Keratinocyte (primary cell): ENCODE results near the gene TIPRL. TPM values are rescaled to one million over a fixed set of nuclear protein-coding genes. Genes with fewer than 3 reads are reported as not detected.

Experiments used
- DNase-seq: peaks from one replicate; pipeline ENCODE4 v3.0.0-alpha.2; 2011; ENCODE audit warnings: low read depth, missing footprints, low spot score
- FAIRE-seq: peaks from 2 replicates; lab custom pipeline; 2011; peaks lifted over from hg19 to GRCh38; lab: Jason Lieb, UNC
- H2AFZ ChIP-seq: 2 replicates; pipeline ENCODE4 v1.6.0; 2012; ENCODE audit warnings: low read length, control low read depth, inconsistent platforms; ENCODE audit not compliant: control insufficient read depth
- H3K27ac ChIP-seq: 2 replicates; pipeline ENCODE4 v1.5.1; 2011; ENCODE audit warnings: low read length; ENCODE audit not compliant: control insufficient read depth, insufficient read depth
- H3K27me3 ChIP-seq: 3 replicates; pipeline ENCODE4 v1.6.0; 2011; ENCODE audit warnings: low read length; ENCODE audit not compliant: control insufficient read depth, insufficient read depth; ENCODE audit errors: extremely low read depth
- H3K36me3 ChIP-seq, 2 experiments: 2 replicates in 1 of 2; 3 replicates in 1 of 2; pipeline ENCODE4 v1.5.1; 2011; ENCODE audit warnings: low read length in 2 of 2, mild to moderate bottlenecking in 1 of 2; ENCODE audit not compliant: control insufficient read depth in 2 of 2, insufficient read depth in 2 of 2; ENCODE audit errors: extremely low read depth in 1 of 2
- H3K4me1 ChIP-seq: 3 replicates; pipeline ENCODE4 v1.5.1; 2011; ENCODE audit warnings: low read length; ENCODE audit not compliant: control insufficient read depth, insufficient read depth; ENCODE audit errors: extremely low read depth
- H3K4me2 ChIP-seq: 3 replicates; pipeline ENCODE4 v1.6.0; 2011; ENCODE audit warnings: low read depth, low read length; ENCODE audit not compliant: control insufficient read depth, insufficient read depth; ENCODE audit errors: extremely low read depth
- H3K4me3 ChIP-seq, 3 experiments: fragments of 200-600 bp in 1 of 3; sonication (generic) in 1 of 3; 2 replicates in 2 of 3; 3 replicates in 1 of 3; pipeline ENCODE4 v1.5.1; 2011 to 2016; ENCODE audit warnings: low read length in 3 of 3, mild to moderate bottlenecking in 3 of 3, control low read depth in 2 of 3, inconsistent platforms in 1 of 3, low read depth in 1 of 3, mixed read lengths in 1 of 3, mixed run types in 1 of 3, moderate library complexity in 1 of 3; ENCODE audit not compliant: control insufficient read depth in 2 of 3, insufficient read depth in 2 of 3; ENCODE audit errors: extremely low read depth in 1 of 3
- H3K79me2 ChIP-seq: 2 replicates; pipeline ENCODE4 v1.6.0; 2012; ENCODE audit warnings: low read length; ENCODE audit not compliant: control insufficient read depth, insufficient read depth
- H3K9ac ChIP-seq: 3 replicates; pipeline ENCODE4 v1.6.0; 2011; ENCODE audit warnings: low read length; ENCODE audit not compliant: control insufficient read depth, insufficient read depth; ENCODE audit errors: extremely low read depth
- H3K9me1 ChIP-seq: 3 replicates; pipeline ENCODE4 v1.6.0; 2011; ENCODE audit warnings: low read length; ENCODE audit not compliant: control insufficient read depth, insufficient read depth; ENCODE audit errors: extremely low read depth
- H3K9me3 ChIP-seq: 2 replicates; pipeline ENCODE4 v1.5.1; 2012; ENCODE audit warnings: low read depth, low read length; ENCODE audit not compliant: control insufficient read depth
- H4K20me1 ChIP-seq: 3 replicates; pipeline ENCODE4 v1.6.0; 2011; ENCODE audit warnings: low read length; ENCODE audit not compliant: control insufficient read depth, insufficient read depth; ENCODE audit errors: extremely low read depth
- CTCF ChIP-seq, 3 experiments: IDR thresholded peaks in 1 of 3; conservative IDR thresholded peaks in 1 of 3; optimal IDR thresholded peaks in 1 of 3; 2 replicates in 2 of 3; 3 replicates in 1 of 3; pipeline versions ENCODE3 to v1.5.1; 2011; ENCODE audit warnings: low read length in 3 of 3, mild to moderate bottlenecking in 3 of 3, moderate library complexity in 2 of 3, control low read depth in 1 of 3, inconsistent platforms in 1 of 3; ENCODE audit not compliant: insufficient read depth in 2 of 3; ENCODE audit errors: extremely low read depth in 1 of 3
- EZH2 ChIP-seq: IDR thresholded peaks from one replicate; pipeline ENCODE4 v1.6.1; 2012; ENCODE audit warnings: inconsistent platforms, mild to moderate bottlenecking, low read length, moderate library complexity
- dilution Hi-C: fragments of 300-500 bp; cut with MboI; formaldehyde crosslinking; loops from one replicate; pipeline ENCODE4 v1.7.0; 2020; ENCODE audit warnings: low sequenced_read_pairs; ENCODE audit not compliant: extremely low pct_ligation_motif_present
- polyA plus RNA-seq, 5 experiments: library from polyadenylated mRNA; depleted of rRNA in 3 of 5; stranded (reverse) in 3 of 5; stranded (forward) in 1 of 5; unstranded in 1 of 5; fragments of >200 nt; gene quantifications; 1 replicate in 1 of 5; 2 replicates in 3 of 5; 3 replicates in 1 of 5; pipeline versions ENCODE4 v1.2.1 to v1.2.3, GENCODE V29; 2011 to 2012; ENCODE audit warnings: missing spikeins in 2 of 5, low read depth in 1 of 5, low replicate concordance in 1 of 5

TIPRL gene
- polyA plus RNA-seq, 1 donor (not counting 4 experiments of a cell fraction or from before 2014, with no cell fraction given) = 62.5 TPM

DNA sequence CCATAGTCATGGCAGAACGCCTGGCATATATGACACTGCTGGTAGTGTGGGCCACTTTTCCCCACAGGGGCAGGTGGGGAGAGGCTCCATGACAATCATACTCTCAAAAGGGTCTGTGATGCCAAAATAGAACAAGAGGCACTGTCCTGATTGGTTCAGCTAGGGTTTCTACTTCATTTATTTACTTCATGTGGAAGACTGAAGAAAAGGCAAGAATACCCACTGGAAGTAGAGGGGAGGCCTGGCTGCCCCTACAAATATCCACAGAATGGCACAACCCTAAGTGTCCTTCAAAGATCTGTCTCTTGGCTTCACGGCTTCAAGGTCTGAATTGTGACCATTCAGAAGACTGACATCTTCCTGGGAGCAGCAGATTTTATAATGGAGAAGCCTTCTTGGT lies 42.5 kb downstream of the TIPRL start:
- H2AFZ ChIP-seq = no peak overlapping the region
- dilution Hi-C loops = no loop called here
- no peaks in the 10 kb centered on the region for H3K36me3 ChIP-seq
- no peak overlapping the region for H3K4me2 ChIP-seq
- H3K9ac ChIP-seq = no peak overlapping the region
- no peak overlapping the region for H3K27ac ChIP-seq
- no peak for FAIRE-seq
- no peaks in the 10 kb centered on the region for H4K20me1 ChIP-seq
- DNase-seq = no peak
- H3K4me1 ChIP-seq = peaks cover 4% of the 10 kb centered on the region
- TF ChIP-seq CTCF (optimal IDR thresholded peaks at IDR 0.05 in 1 of 3, IDR thresholded peaks at IDR 0.05 in 1 of 3, conservative IDR thresholded peaks at IDR 0.05 in 1 of 3; ENCODE audit: extremely low read depth in 1 of 3, insufficient read depth in 2 of 3, low read length in 3 of 3) (no peak), EZH2 (no peak)
- peaks cover 3% of the 10 kb centered on the region for H3K9me3 ChIP-seq
- H3K9me1 ChIP-seq = no peaks in the 10 kb centered on the region
- no peak overlapping the region for H3K4me3 ChIP-seq
- no peaks in the 10 kb centered on the region for H3K27me3 ChIP-seq
- peaks cover 5% of the 10 kb centered on the region for H3K79me2 ChIP-seq

GRCh38 chr1:168223261-168223660 lies 44.5 kb downstream of the TIPRL start:
- TF ChIP-seq EZH2 (no peak), CTCF (optimal IDR thresholded peaks at IDR 0.05 in 1 of 3, IDR thresholded peaks at IDR 0.05 in 1 of 3, conservative IDR thresholded peaks at IDR 0.05 in 1 of 3; ENCODE audit: extremely low read depth in 1 of 3, insufficient read depth in 2 of 3, low read length in 3 of 3) (no peak)
- Histone ChIP-seq H3K9me3 (peaks cover 3% of the 10 kb centered on the region), H3K9ac (no peak overlapping the region), H3K27me3 (no peaks in the 10 kb centered on the region), H3K4me1 (peaks cover 13% of the 10 kb centered on the region), H3K27ac (no peak overlapping the region), H2AFZ (no peak overlapping the region), H3K36me3 (no peaks in the 10 kb centered on the region), H3K4me3 (no peak overlapping the region), H3K9me1 (no peaks in the 10 kb centered on the region), H4K20me1 (no peaks in the 10 kb centered on the region), H3K4me2 (no peak overlapping the region), H3K79me2 (peaks cover 22% of the 10 kb centered on the region)
- FAIRE-seq (no peak), DNase-seq (no peak)
- dilution Hi-C loops = no loop called here
